ENCODE data around the gene GPR183.

The GPR183 gene

DNA sequence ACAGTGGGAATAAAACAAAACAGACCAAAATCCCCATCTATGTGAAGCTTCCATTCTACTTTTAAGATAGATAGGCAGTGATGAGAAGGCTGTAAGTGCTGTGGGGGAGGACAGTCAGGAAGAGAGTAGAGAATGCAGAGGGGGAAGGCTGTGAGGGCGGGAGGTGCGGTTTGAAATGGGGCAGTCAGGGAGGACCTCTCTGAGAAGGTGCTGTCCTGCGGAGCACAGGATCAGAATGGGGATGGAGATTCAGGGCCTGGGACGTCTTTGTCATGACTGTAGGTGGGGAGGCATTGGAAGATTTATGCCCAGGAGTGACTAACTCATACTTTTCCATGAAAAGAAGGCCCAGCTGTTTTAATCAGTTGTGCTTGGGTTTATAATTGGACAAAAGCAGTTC is 3.9 kb upstream of the GPR183 start:
- no peak for DNase-seq

DNA sequence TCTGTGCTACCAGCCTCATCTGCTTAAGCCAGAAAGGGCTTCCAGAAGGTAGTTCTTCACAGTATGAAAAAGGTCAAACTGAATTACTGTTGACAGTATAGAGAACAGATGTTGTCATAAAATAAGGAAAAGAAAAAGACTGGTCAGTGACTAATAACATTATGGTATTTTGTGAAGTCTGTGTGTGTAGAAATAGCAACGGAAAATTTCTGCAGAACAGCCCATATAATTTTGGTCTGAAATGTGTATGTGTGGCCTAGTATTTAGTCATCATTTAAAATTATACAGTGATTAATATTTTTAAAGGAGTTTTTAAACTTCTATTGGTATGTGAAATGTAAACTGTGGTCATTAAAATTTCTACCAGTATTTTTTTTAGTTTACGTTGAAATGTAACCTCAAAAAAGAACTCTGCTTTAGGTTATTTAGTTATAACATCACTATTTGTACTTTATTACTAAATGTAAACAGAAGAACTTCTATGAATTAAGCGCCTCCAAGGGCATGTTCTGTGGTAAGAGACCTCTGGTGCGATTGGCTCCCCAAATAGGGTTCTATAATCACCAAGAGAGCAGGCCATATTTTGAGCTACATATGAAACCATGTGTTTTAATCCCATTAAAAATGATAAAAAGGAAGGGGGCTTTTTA is 3.3 kb upstream of the GPR183 start:
- DNase-seq: no peak

DNA sequence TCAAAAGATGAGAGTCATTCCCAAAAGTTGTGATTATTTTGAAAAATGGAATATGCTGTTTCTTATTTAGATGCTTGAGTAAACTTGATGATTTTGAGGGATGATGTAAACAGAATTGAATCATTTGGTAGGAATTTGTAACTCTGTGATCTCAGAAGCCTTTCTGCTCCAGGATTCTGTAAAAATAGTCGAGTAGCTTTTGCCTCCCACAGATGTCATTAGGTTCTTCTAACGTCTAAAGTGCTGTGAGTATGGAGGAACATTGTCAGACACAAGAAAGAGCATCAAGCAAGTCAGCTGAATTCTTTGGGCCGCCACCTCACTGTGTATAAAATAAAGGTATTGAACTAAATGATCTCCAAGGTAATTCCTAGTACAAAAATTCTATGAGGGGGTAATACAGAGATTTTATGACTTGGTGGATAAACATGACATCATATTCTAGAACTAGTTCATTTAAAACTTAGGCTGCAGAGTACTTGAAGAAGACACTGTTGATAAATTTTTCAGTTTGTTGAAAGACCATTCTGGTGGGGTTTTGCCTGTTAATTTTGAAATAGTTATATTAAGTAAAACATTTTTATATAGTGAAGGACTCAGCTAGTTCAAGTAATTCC is 1.4 kb upstream of the GPR183 start:
- no peak for DNase-seq

DNA sequence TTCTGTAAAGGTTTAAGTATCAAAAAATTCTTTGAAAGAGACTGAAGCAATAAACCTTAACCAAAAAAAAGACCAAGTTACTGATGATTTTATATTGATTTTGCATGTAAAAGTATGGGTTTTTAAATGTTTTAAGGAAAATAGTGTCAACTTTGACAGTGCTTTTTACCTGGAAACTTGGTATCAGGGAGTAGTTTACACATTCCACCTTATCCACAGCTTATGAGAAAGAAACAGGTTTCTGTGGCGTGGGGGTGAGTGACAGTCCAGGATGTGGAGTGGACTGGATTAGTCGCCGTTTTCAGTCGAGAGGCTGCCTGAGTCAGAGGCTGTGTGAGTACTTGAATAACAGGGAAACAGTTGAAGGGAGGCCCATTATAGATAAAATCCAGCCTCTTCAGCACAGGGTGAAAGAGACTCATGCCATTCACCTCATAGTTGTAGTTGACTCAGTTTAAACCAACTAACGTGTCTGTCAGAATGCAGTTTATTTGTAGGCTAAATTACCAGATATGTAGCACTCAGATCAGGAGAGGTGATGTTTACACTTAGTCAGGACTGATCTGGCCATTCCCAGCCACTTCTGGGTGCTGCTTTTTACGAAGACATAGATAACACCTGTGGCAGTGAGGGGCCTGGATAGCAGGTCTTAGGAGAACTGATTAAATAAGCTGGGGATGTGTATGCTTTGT is 595 bp upstream of the GPR183 start:
- no peak for DNase-seq

DNA sequence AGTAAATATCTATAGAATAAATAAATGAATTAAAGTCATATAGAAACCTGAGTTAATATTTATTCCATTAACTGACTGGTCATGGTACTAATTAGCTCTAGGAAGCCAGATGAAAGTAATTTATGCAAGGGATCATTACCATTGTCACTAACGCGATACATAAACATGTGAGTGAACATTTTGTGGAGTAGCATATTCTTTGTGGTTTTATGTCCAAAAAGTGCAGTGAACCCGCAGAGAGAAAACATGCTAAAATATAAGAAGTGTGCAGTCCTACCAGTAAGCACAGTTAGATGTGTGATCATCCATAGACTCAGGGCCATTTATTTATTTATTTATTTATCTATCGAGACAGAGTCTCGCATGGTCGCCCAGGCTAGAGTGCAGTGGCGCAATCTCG is 1.6 kb downstream of the GPR183 start:
- no peak for DNase-seq

DNA sequence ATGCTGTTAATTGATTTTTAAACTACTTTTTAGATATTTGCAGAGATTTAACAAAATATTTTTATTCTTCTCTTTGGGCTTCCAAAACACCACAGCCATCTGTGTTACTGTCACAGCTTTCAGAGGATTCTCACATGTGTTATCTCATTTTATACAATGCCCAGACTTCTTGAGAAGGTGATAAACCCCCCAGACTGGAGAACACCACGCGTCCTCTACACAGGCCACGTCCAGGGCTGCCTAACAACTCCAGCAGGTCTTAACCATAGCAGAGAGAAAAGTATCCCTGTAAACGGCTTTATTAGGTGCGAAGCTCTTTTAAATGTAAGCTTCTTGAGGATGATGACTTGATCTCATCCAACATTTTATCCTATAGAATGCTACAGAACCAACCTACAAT is 2.0 kb downstream of the GPR183 start:
- no peak for DNase-seq

DNA sequence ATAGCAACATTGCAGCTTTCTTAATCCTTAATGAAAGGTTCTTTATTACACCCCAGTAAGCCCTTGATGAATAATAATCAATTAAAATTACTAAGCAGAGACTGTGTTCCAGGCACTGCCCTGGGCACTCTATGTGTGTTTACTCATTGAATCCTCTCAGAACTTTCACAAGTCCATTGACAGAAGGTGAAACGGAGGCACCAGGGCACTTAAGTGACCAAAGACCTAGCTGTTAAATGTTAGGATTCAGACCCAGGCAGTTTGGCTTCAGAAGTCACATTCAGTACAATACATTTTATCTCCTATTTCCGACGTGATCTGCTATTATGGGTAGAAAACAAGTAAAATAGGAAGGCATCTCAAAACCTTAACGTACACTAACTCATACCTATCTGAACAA is 2.7 kb downstream of the GPR183 start:
- DNase-seq: no peak

DNA sequence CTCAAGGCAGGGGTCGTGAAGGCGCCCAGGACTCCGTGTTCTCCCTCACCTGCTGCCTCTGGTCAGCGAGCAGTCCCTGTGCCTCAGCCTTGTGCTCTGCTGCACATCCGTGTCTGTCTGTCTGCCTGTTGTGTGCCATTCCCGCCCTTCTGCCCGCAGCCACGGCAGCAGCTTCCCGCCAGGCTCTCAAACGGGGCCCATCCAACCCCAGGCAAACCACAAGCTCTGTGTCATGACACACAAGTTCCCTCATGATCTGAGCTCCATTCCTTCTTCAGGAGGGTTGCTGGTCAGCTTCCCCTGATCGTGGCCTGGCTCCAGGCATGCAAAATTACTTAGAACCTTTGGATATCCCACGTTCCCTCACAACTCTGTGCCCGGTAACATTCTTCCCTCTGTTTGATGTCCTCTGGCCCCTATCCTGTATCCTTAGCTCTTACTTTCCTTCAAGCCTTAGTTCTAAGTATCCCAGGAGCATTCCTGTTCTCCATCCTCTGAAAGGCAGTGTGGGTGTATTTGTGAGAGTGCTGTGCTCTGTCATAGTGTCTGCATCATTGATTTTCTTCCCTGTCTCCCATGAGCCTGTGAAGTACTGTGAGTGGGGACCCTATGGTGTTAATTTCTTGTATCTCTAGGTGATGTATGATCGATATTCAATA is 3.2 kb downstream of the GPR183 start:
- no peak for DNase-seq

DNA sequence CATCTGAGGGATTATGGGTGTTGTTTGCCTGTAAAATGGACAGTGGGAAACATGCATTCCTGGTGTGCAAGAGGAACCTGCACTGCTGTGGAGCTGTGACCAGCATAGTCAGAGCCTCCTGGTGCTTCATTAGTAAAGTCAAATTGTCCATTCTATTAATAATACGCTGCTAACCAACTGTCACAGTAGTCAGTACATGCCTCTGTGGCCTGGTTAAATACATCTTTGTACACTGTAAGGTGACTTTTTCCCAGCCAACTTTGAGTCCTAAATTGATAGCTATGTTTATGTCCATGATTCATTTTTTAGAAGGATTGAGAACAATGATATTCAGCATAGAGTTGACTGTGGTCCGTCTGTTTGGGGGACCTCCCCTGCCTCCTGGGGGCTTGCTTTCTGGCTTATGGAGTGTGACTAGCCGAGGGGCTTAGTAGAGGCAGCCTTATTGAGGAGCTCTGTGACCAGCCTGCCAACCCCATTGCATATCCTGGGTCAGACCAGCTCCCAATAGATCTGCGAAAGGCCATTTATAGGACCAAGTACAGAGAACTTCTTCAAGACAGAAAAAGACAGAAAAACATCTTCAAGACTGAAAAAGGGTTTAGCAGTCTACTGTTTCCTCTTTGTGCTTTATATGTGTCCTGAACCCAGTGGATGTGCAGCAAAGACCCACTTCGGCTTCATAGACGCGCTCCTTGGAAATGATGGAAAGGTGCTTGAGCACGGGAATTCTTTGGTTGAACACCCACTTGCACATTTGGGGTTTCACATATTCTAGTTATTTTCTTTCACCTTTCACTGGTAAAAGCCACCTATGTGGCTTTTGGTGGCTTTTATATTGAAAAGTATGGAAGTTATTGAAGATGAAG is 4.3 kb downstream of the GPR183 start:
- no peak for DNase-seq

DNA sequence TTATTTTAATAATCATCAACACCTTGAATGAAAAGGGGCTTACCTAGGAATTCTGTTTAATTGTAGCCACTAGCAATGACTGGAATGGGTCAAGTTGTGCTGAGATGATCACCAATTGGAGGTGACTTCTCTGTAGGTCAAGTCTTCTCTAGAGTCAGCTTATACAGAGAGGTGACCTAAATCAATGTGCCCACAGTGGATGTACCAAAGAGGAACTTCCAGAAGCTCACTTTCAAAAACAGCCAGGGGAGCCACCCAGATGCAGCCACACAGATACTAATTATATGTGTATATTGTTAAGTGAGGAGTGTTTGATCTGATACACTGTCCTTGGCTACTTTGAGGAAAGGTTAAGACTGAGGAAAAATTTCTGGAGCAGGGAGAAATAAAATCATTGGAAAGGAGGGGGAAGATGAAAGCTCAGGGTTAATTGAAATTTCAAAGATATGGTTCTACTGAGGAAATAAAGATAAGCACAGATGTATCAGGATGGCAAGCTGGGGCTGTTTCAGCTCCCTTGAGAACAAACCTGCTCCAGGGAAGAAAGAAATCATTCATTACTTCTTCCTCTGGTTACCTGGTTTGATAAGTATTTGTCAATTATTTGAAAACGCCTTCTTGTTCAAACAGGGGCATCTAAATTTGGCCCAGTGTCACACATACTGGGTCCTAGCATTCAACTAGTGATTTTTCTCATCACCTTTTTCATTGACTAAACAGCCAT is 5.1 kb downstream of the GPR183 start:
- no peak for DNase-seq

DNA sequence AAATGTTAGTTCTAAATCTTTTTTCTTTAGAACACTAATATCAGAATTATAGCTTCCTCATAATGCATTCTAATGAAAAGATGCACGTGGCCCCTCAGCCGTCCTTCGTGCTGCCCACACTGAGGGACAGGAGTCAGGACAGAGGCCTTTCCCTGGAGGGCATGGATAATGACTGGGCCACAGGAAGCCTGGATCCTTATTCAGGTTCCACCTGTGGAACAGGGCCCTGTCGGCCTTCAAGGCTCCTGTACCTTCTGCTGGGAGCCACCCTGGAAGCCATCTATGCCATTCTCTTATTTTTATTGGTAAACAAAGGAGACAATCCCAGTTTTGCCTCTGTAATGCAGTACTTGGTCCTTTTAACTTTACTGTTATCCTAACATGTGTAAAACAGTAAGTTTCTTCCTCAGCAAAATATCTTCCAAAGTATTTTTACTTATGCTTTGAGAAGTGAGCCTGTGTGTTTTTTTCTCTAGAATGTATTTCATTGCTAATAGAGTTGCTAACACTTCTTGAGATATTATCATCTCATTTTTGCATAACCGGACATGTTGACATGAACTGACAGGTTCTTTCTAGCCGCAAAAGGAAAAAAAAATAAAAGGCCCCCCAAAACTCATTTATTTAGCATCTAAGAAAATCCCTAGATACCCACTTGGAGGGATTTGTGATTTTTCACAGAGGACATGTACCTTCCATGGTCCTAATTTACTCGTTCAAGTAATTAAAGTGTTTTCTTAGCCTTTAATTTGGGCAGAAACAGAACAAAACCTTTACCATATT is 6.0 kb downstream of the GPR183 start:
- DNase-seq: no peak

DNA sequence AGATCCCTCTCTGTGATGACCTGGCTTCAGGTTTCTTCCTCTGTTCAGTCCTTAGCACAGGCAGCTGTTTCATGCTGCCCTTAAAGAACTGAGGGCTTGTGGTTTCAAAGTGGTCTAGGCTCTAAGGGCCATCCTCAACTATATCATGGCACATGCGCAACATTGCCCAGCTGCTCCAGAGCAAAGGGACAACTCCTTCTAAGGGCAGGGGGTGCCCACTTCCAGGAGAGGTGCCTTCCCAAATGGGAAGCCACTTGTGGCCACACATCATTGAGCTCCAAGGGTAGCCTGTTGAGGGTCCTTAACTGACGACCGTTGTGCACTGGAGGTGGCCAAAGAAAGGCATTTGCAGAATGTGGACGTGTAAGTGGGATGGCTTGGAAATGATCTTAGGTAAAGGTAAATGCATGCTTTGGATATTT is 7.3 kb downstream of the GPR183 start:
- no peak for DNase-seq

DNA sequence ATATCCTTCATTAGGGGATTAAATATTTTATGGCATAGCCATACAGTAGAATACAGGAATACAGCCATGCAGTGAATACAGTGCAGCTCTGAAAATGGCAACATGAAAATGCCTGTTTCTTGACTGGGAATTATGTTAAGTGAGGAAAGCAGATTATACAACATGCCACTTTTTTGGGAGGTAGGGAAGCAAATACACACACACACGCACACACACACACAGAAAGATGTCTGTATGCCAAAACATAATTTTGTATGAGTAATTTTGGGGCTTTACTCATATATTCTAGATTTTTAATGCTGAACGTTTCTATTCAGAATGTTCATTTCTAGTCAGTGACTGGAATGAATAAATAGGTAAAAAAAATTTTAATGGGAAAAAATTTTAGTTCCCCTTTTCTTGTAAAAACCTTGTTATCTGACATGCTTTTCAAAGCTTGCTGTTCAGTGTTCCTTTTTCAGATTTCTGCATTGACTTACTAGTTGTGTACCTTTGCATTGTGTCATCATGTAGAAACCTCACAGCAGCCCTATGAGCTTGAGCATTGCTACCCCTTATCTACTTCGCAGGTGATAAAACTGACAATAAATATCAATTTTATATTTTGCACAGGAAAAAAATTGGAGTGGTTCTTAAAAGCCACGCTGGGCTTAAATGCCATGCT is 7.8 kb downstream of the GPR183 start:
- no peak for DNase-seq

DNA sequence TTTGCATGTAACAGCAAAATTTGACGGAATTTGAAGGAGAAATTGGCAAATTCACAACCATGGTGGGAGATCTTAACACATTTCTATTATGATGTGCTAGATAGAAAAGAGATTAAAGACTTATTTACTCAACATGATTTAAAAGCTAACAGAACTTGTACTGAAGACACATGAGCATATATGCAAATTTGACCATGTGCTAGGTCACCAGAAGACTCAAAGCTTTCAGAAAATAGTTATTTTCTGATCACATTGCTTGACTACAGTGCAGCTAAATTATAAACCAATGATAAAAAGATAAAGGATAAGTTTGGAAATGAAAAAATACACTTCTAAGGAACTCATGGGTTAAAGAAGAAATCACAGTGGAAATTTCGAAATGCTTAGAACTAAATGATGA is 9.1 kb downstream of the GPR183 start:
- no peak for DNase-seq

DNA sequence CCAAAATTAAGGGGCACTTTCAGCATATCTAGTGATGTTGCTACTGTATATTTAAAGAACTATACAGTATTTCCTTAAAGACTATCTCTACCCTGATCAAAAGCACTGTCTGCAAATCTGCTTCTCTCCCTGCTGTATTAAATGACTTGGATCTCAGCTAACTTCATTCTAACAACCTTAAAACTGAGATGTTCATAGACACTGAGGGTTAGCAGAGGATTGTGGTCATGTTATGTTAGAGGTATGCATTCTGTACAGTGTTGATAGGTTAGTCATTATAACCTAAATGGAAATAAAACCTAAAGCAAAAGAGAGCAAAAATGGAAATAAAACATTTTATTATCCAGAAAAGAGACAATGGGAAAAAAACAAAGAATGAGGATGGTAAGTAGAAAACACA is 9.9 kb downstream of the GPR183 start:
- DNase-seq: no peak

DNA sequence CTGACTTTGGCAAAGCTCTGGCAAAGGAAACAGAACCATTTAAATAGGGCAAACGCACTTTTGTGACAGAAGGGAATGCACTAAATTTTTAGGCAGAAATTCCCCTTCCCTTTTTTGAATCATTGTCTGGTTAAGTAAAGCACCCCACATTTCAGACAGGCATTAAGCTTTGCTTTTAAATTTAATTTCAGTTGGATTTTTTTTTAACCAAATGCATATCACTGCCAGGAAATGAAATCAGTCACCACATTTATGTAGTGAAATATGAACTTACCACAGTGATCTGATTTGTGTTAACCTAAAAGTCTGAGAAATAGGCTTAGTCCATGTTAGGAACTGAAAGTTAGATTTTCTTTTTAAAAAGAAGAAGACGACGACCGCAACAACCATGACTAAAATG is 10.8 kb downstream of the GPR183 start:
- DNase-seq: no peak

DNA sequence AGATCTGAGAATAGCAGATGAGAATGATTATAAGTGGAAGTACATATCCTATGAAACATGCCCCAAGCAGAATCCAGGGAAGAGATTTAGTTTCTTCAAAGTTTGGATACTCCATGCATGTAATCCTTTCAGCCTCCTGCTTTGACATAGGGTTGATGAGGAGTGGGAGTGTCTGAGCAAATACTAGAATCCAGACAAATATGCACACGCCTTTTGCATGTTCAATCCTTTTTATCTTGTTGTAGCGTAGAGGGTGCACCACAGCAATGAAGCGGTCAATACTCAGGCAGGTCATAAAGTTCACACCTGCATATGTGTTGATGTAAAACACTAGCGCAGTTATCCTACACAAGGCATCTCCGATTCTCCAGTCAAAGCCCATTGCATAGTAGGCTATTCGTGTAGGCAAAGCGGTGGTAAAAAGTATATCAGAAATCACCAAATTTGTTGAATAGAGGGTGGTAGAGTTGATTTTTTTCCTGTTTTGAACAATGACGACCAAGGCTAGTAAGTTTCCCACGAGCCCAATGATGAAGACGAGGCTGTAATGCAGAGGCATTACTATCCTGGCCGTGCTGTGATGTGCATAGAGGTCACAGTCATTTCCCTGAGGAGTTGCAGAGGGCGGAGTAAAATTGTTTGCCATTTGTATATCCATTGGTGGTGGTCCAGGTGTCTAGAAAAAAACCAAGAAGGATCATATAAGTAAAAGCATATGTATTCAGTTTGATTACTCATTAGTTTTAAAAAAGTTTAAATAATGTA is 11.5 kb downstream of the GPR183 start:
- DNase-seq: no peak

DNA sequence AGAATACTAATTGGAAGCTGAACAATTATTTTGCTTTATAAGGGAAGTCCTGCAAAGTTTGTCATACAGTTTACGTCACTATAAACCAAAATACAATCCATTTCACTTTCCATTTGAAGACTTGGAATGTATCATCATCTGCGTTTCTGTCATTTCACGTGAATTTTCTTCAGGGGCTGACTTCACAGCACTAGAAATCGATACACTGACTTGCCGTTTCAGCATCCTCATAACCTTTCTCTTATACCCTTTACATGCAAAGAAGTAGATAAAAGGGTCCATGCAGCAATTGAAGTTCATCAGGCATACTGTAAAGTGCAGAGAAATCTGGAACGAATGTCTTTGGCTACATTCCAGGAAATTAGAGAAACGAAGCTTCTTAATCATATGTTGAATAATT is 12.2 kb downstream of the GPR183 start:
- DNase-seq: no peak

DNA sequence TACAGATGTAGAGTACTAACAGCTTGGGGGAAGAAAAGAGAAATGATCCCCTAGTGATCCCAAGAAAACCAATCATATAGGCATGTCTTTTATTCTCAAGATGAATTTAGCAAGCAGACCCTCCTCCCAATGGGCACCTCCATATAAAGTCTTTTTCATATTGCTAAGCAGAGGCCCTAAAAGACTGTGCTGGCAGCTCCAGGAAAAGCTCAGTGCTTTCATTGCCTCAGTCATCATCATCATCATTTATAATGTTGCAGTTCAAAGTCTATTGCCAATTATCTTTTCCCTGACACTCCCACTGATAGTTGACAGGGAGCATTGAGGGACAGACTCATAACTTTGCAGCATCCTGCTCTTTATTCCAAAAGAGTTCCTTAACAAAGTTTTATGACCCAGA is 13.0 kb downstream of the GPR183 start:
- no peak for DNase-seq

DNA sequence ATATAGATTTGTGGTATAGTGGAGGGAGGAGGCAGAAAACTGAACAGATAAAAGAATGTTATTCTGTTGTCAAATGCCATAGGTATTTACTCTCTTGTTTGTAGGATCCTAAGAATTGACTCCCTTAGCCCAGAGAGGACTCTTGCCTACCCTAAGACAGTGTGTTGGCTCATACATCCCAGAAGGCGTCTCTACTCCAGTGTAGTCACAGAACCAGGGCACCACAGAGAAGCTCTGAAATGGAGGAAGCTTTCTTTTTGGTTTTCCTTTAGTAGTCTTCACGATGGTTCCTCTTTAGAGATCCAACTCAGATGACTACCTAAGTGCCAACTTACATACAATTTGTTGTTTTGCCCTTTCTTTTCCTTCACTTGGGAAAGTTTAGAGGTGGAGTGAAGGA is 14.0 kb downstream of the GPR183 start:
- no peak for DNase-seq

Measured in NCI-H1930 (cell line).